ENCODE measurements around the gene BTBD10. TPM values are rescaled to one million over a fixed set of nuclear protein-coding genes. Genes with fewer than 3 reads are reported as not detected.

Gene BTBD10
- total RNA-seq, 1 experiment from 2014 or later: 23.3 TPM

DNA sequence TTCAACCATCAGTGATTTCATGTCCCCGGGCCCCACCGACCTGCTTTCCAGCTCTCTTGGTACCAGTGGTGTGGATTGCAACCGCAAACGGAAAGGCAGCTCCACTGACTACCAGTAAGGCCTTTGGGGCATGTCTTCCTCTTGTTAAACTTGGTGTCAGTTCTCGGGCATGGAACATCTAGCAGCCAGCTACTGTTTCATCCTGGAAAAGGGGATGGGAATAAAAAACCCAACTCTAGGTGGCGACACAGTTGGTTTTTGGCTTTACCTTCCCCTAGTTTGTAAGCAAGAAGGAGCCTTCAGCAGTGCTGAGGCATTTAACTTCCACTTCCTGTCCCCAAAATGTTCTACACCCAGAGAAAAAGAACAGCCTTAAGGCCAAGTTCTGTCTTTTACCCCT, 108.7 kb downstream of the BTBD10 start:
- TF ChIP-seq, protein P1, sequence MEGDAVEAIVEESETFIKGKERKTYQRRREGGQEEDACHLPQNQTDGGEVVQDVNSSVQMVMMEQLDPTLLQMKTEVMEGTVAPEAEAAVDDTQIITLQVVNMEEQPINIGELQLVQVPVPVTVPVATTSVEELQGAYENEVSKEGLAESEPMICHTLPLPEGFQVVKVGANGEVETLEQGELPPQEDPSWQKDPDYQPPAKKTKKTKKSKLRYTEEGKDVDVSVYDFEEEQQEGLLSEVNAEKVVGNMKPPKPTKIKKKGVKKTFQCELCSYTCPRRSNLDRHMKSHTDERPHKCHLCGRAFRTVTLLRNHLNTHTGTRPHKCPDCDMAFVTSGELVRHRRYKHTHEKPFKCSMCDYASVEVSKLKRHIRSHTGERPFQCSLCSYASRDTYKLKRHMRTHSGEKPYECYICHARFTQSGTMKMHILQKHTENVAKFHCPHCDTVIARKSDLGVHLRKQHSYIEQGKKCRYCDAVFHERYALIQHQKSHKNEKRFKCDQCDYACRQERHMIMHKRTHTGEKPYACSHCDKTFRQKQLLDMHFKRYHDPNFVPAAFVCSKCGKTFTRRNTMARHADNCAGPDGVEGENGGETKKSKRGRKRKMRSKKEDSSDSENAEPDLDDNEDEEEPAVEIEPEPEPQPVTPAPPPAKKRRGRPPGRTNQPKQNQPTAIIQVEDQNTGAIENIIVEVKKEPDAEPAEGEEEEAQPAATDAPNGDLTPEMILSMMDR (conservative IDR thresholded peaks at IDR 0.05): peak; percentile 71
- no peak overlapping the region for H3K27ac Mint-ChIP-seq
- DNase-seq: peak; percentile 70
- H3K4me1 Mint-ChIP-seq: peaks cover 2 to 7% of the 10 kb centered on the region in 2 experiments; a peak in 3 of 4 replicates
- Histone ChIP-seq H4K20me1 (ENCODE audit: control insufficient read depth, insufficient read depth, insufficient read length) (no peaks in the 10 kb centered on the region), H3K4ac (ENCODE audit: low read depth, low read length) (no peak overlapping the region), H2AFZ (ENCODE audit: low read length) (no peak overlapping the region), H4K8ac (replicated peaks; ENCODE audit: insufficient read length, low read depth, low read length) (no peak overlapping the region), H3K4me1 (ENCODE audit: insufficient read depth, low read length) (peaks cover 2% of the 10 kb centered on the region; the same call in 1 of the 2 replicates), H3K23ac (ENCODE audit: insufficient read length, low read depth, low read length) (no peak overlapping the region), H2BK12ac (ENCODE audit: insufficient read length, low read depth, low read length) (no peak overlapping the region), H3K23me2 (ENCODE audit: insufficient read length, low read depth, low read length, poor library complexity, severe bottlenecking) (peaks cover 4% of the 10 kb centered on the region), H2AK5ac (ENCODE audit: insufficient read length, low read length) (no peak overlapping the region), H3K4me2 (ENCODE audit: insufficient read depth, insufficient read length, low read length) (no peak overlapping the region), H2BK120ac (ENCODE audit: low read depth, low read length, poor library complexity, severe bottlenecking) (no peak overlapping the region), H2BK20ac (ENCODE audit: low read depth, low read length, poor library complexity, severe bottlenecking) (no peak overlapping the region), H3K18ac (ENCODE audit: insufficient read length, low read depth, low read length) (no peak overlapping the region), H4K91ac (ENCODE audit: insufficient read length, low read depth, low read length) (no peak overlapping the region), H3T11ph (ENCODE audit: low read length) (no peak overlapping the region), H3K9me3 (ENCODE audit: control insufficient read depth, low read depth, low read length) (no peaks in the 10 kb centered on the region), H3K14ac (ENCODE audit: insufficient read depth, low read length) (no peak overlapping the region), H3K9ac (ENCODE audit: extremely low read depth, insufficient read length, low read length) (no peak overlapping the region), H3K79me1 (ENCODE audit: insufficient read depth, low read depth, low read length, poor library complexity, severe bottlenecking) (no peaks in the 10 kb centered on the region), H3K27me3 (ENCODE audit: insufficient read depth, low read length) (no peaks in the 10 kb centered on the region), H3K56ac (ENCODE audit: insufficient read length, low read depth, low read length) (no peak overlapping the region), H2BK15ac (ENCODE audit: low read depth, low read length) (no peak overlapping the region), H3K27ac (ENCODE audit: insufficient read length, low read depth, low read length) (no peak overlapping the region), H3K79me2 (ENCODE audit: insufficient read depth, low read length) (no peaks in the 10 kb centered on the region), H2BK5ac (ENCODE audit: insufficient read length, low read length) (no peak overlapping the region), H4K5ac (ENCODE audit: insufficient read length, low read depth, low read length) (no peak overlapping the region)
- H3K4me3 Mint-ChIP-seq: no peak overlapping the region
- H3K27me3 Mint-ChIP-seq (ENCODE audit: low read depth): no peaks in the 10 kb centered on the region
- H3K9me3 Mint-ChIP-seq: no peaks in the 10 kb centered on the region
- H3K36me3 Mint-ChIP-seq (ENCODE audit: insufficient read depth in 1 of 3, low read depth in 3 of 3): no peaks in the 10 kb centered on the region
- no CpG with 5 or more reads among the region's 6 CpGs for WGBS (ENCODE audit: extremely low coverage, insufficient read length, low lambda C conversion rate)

Data from H9 (cell line).